GM13976 (cell line): ENCODE data around the gene MAML1.
A peak's percentile ranks its signal among the peaks of the same experiment; 100 is the strongest.
"Not testable (repeated sequence)": the region's sequence is repeated elsewhere in the genome, so short reads cannot be mapped to it uniquely, and the experiment has no call there.

Experiments
- DNase-seq: peaks from one replicate; pipeline ENCODE4 v3.0.0; 2012; ENCODE audit warnings: low spot score
- in situ Hi-C: fragments of 300-500 bp; cut with MboI; formaldehyde crosslinking; loops from one replicate; pipeline ENCODE4 v1.12.0; 2022; ENCODE audit warnings: low sequenced_read_pairs, mixed read lengths, inconsistent platforms; ENCODE audit not compliant: unreplicated experiment
- TF ChIP-seq, protein P1 (sequence below): IDR thresholded peaks from 2 replicates; pipeline ENCODE4 v1.5.1; 2012; ENCODE audit warnings: borderline replicate concordance, mild to moderate bottlenecking; ENCODE audit not compliant: insufficient read depth; ENCODE audit errors: extremely low read depth, missing control alignments, control extremely low read depth

MAML1 gene, protein sequence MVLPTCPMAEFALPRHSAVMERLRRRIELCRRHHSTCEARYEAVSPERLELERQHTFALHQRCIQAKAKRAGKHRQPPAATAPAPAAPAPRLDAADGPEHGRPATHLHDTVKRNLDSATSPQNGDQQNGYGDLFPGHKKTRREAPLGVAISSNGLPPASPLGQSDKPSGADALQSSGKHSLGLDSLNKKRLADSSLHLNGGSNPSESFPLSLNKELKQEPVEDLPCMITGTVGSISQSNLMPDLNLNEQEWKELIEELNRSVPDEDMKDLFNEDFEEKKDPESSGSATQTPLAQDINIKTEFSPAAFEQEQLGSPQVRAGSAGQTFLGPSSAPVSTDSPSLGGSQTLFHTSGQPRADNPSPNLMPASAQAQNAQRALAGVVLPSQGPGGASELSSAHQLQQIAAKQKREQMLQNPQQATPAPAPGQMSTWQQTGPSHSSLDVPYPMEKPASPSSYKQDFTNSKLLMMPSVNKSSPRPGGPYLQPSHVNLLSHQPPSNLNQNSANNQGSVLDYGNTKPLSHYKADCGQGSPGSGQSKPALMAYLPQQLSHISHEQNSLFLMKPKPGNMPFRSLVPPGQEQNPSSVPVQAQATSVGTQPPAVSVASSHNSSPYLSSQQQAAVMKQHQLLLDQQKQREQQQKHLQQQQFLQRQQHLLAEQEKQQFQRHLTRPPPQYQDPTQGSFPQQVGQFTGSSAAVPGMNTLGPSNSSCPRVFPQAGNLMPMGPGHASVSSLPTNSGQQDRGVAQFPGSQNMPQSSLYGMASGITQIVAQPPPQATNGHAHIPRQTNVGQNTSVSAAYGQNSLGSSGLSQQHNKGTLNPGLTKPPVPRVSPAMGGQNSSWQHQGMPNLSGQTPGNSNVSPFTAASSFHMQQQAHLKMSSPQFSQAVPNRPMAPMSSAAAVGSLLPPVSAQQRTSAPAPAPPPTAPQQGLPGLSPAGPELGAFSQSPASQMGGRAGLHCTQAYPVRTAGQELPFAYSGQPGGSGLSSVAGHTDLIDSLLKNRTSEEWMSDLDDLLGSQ

DNA sequence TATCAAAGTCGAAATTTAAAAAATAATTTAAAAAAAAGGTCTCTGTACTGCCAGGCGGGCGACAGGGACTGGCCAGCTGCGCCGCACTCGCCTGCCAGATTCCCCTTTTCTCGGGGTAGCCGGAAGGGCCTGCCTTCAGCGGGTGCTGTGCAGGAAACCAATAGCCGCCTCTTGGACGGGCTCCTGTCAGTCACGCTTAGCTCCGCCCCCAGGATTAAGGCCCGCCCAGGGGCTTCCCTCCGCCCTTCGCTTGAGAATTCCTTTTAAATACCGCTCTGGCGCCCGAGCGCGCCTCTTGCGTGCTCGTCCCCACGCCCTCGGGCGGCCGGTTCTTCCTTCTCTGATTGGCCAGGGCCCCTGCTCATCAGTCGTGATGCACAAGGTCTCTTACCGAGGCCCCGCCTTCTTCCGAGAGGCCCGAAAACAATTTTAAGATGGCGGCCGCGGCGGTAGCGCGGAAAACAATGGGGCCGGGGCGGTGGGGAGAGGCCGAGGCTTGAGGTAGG lies at the start of gene MAML1:
Gene MAML1, plus strand, starts transcription at position 411 of the 506 bp plus-strand sequence. CDS start 291 bp downstream, outside the sequence.
- in situ Hi-C loops: no loop called here
- DNase-seq: peak; percentile 99
- TF ChIP-seq, protein P1, sequence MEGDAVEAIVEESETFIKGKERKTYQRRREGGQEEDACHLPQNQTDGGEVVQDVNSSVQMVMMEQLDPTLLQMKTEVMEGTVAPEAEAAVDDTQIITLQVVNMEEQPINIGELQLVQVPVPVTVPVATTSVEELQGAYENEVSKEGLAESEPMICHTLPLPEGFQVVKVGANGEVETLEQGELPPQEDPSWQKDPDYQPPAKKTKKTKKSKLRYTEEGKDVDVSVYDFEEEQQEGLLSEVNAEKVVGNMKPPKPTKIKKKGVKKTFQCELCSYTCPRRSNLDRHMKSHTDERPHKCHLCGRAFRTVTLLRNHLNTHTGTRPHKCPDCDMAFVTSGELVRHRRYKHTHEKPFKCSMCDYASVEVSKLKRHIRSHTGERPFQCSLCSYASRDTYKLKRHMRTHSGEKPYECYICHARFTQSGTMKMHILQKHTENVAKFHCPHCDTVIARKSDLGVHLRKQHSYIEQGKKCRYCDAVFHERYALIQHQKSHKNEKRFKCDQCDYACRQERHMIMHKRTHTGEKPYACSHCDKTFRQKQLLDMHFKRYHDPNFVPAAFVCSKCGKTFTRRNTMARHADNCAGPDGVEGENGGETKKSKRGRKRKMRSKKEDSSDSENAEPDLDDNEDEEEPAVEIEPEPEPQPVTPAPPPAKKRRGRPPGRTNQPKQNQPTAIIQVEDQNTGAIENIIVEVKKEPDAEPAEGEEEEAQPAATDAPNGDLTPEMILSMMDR: no peak

DNA sequence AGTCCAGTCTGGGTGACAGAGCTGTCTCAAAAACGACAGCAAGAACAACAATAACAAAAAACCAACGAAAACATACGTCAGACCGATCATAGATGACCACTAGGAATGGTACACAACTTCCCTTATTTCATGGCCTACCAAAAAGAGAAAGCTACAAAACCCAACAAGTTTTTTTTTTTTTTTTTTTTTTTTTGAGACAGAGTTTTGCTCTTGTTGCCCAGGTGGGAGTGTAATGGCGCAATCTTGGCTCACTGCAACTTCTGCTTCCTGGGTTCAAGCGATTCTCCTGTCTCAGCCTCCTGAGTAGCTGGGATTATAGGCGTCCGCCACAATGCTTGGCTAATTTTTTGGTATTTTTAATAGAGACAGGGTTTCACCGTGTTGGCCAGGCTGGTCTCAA lies 43.4 kb upstream of the MAML1 start:
- DNase-seq, in situ Hi-C loops: not testable (repeated sequence)

DNA sequence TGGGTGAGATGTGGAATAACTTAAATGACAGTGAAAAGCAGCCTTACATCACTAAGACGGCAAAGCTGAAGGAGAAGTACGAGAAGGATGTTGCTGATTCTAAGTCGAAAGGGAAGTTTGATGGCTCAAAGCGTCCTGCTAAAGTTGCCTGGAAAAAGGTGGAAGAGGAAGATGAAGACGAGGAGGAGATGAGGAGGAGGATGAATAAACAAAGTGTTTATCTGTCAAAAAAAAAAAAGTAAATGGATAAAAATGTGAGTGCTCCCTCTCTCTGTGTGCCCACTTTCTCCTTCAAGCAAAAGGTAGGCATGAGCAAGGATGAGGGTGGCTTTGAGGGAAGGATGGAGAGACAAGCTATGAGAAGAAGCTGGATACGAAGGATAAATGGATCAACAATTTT lies 38.1 kb upstream of the MAML1 start:
- in situ Hi-C loops: no loop called here
- DNase-seq: no peak
- TF ChIP-seq, protein P1: no peak

DNA sequence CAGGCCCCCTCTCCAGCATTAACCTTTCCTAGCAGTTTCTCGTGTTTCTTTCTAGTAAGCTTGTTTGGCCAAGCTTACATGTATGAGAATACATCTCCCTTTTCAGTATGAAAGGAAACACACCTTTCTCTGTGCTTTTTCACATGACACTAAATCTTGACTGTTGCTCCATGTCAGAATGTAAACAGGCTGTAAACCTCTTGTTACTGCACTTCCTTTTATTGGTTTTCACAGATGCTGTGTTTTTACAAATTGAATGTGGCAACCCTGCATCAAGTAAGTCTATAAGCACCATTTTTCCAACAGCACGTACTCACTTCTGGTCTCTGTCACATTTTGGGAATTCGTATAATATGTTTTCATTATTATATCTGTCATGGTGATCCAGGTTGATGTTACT lies 36.0 kb upstream of the MAML1 start:
- DNase-seq: no peak
- TF ChIP-seq, protein P1: no peak
- in situ Hi-C loops: no loop called here

DNA sequence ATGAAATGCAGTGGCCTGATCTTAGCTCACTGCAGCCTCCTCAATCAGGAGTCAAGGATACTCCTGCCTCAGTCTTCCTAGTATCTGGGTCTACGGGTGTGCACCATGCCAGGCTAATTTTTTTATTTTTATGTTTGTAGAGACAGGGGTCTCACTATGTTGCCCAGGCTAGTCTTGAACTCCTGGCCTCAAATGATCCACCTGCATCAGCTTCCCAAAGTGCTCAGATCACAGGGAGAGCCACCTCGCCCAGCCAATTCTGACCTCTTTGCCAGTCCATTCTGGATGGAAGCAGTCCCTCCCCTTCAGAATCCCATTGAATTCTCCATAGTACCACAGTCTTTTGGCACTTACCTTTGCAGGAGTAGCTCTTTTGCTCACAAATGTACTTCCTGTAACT lies 35.5 kb upstream of the MAML1 start:
- DNase-seq: no peak
- TF ChIP-seq, protein P1: no peak
- in situ Hi-C loops: no loop called here

DNA sequence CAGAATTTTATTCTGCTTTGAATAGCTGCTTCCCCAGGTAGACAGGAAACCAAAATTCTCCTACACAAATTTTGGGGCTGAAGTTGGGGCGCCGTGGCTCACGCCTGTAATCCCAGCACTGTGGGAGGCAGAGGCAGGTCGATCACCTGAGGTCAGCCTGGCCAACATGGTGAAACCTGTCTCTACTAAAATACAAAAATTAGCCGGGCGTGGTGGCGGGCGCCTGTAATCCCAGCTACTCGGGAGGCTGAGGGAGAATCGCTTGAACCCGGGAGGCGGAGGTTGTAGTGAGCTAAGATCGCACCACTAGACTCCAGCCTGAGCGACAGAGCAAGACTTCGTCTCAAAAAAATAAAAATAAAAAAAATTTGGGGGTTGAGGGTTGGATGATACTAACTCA lies 35.1 kb upstream of the MAML1 start:
- DNase-seq, in situ Hi-C loops: not testable (repeated sequence)

DNA sequence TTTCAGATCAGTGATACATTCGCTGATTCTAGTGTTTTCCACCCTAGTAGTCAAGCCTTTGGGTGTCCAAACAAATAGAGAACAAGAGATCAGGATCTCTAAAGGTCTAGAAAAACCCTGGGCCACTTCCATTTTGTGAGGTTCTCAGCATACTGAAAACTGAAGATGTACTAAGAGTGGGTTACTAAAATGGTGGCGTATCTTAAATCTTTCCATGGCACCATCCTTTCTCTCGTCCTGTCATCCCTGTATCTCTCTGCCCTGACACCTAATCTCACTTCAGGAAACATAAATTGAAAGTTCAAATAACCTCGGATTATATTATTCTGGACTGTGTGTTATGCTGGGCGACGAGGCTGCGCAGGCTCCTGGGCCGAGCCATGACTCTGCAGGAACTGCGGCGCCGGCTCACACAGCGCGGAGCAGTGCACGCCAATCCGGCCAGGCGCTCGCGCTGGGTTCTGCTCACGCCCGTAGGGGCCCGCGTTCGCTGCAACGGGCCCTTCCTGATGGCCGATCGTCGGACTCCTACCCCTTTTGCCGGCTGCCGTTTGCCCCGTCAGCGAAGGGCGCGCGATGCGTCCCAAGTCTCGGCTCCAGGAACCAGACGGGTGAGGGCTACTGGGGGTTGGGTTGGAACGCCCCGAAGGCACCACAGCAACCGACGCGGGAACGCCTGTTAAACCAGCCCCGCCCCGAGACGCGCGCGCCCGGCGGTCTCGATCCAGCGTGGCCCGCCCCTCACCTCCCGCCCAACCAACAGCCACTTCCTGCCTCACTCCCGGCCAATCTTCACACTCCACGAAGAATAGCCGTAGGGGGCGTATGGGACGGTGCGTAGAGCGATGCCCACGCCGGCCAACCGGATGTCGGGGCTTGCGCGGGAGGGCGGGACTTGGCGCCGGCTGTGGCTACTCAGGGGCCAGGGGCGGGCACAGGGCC lies 34.4 kb upstream of the MAML1 start:
- peak; percentile 99 for DNase-seq
- TF ChIP-seq, protein P1: no peak
- in situ Hi-C loops: no loop called here
